SK-N-SH (cell line): ENCODE results near the gene SRP19. TPM values are rescaled to one million over a fixed set of nuclear protein-coding genes. Genes with fewer than 3 reads are reported as not detected.

Experiments used
- CTCF ChIA-PET: fragments of 300-600, 350-600 bp; formaldehyde crosslinking; extraction: SDS; loops from one replicate; lab custom pipeline; 2021; lab: Yijun Ruan, JAX
- POLR2A ChIA-PET: fragments of 350-600 bp; sonication (Branson Sonifier 250); formaldehyde crosslinking; extraction: SDS; loops from one replicate; lab custom pipeline; 2020; ENCODE audit warnings: antibody characterized with exemption, inconsistent platforms; lab: Yijun Ruan, JAX
- DNase-seq: peaks from one replicate; pipeline ENCODE4 v3.0.0; 2012
- H2AFZ ChIP-seq: fragments of 200-600 bp; sonication (generic); 2 replicates; pipeline ENCODE4 v1.8.1; 2016; ENCODE audit warnings: antibody characterized with exemption, mild to moderate bottlenecking, low read depth
- H3F3A ChIP-seq: fragments of 200-600 bp; sonication (generic); replicated peaks from 2 replicates; pipeline ENCODE3; 2016; ENCODE audit warnings: antibody characterized with exemption, mild to moderate bottlenecking; ENCODE audit not compliant: insufficient read depth
- H3K27ac ChIP-seq, 2 experiments: fragments of 200-500 bp in 1 of 2; fragments of 200-600 bp in 1 of 2; sonication (Bioruptor generic) in 1 of 2; sonication (generic), shearing (Covaris generic) in 1 of 2; 2 replicates each; pipeline versions ENCODE4 v1.5.1 to v1.6.1; 2014 to 2016; ENCODE audit warnings: low read depth in 2 of 2, inconsistent platforms in 1 of 2, low read length in 1 of 2, mild to moderate bottlenecking in 1 of 2, mixed read lengths in 1 of 2
- H3K27me3 ChIP-seq: fragments of 200-600 bp; sonication (generic), shearing (Covaris generic); 2 replicates; pipeline ENCODE4 v1.6.1; 2016; ENCODE audit warnings: mixed run types; ENCODE audit not compliant: insufficient read depth
- H3K36me3 ChIP-seq, 2 experiments: fragments of 200-500 bp in 1 of 2; fragments of 200-600 bp in 1 of 2; sonication (Bioruptor generic) in 1 of 2; sonication (generic) in 1 of 2; replicated peaks in 1 of 2; 2 replicates each; pipeline versions ENCODE3 to v1.5.1; 2014 to 2016; ENCODE audit warnings: low read length in 1 of 2, mild to moderate bottlenecking in 1 of 2; ENCODE audit not compliant: insufficient read depth in 2 of 2, control insufficient read depth in 1 of 2
- H3K4me1 ChIP-seq, 2 experiments: fragments of 200-500 bp in 1 of 2; fragments of 200-600 bp in 1 of 2; sonication (Bioruptor generic) in 1 of 2; sonication (generic), shearing (Covaris generic) in 1 of 2; 2 replicates each; pipeline versions ENCODE4 v1.5.1 to v1.6.1; 2014 to 2016; ENCODE audit warnings: low read depth in 1 of 2, low read length in 1 of 2, mixed run types in 1 of 2; ENCODE audit not compliant: insufficient read depth in 2 of 2, control insufficient read depth in 1 of 2
- H3K4me2 ChIP-seq: fragments of 200-600 bp; sonication (generic), shearing (Covaris generic); 2 replicates; pipeline ENCODE4 v1.6.1; 2017; ENCODE audit warnings: mixed run types
- H3K4me3 ChIP-seq, 2 experiments: fragments of 200-500 bp in 1 of 2; fragments of 200-600 bp in 1 of 2; sonication (Bioruptor generic) in 1 of 2; sonication (generic), shearing (Covaris generic) in 1 of 2; 2 replicates each; pipeline versions ENCODE4 v1.5.1 to v1.8.1; 2014 to 2016; ENCODE audit warnings: low read depth in 2 of 2, inconsistent platforms in 1 of 2, low read length in 1 of 2, mild to moderate bottlenecking in 1 of 2, mixed read lengths in 1 of 2, moderate library complexity in 1 of 2
- H3K79me2 ChIP-seq: fragments of 200-600 bp; sonication (generic); 2 replicates; pipeline ENCODE4 v1.8.1; 2017; ENCODE audit warnings: mild to moderate bottlenecking; ENCODE audit not compliant: insufficient read depth
- H3K9ac ChIP-seq: fragments of 200-600 bp; sonication (generic); 2 replicates; pipeline ENCODE4 v1.6.1; 2017; ENCODE audit warnings: mixed run types
- H3K9me2 ChIP-seq: fragments of 200-600 bp; sonication (generic); 2 replicates; pipeline ENCODE4 v1.6.1; 2017; ENCODE audit warnings: mixed run types
- H3K9me3 ChIP-seq: fragments of 200-600 bp; sonication (generic); 2 replicates; pipeline ENCODE4 v1.6.1; 2017; ENCODE audit warnings: mixed run types, mild to moderate bottlenecking, moderate library complexity
- H4K20me1 ChIP-seq: fragments of 200-600 bp; sonication (generic); 2 replicates; pipeline ENCODE4 v1.6.1; 2017; ENCODE audit warnings: mild to moderate bottlenecking, mixed run types; ENCODE audit not compliant: insufficient read depth
- ELF1 ChIP-seq: IDR thresholded peaks from 2 replicates; pipeline ENCODE4 v1.4.0; 2012
- EP300 ChIP-seq, 2 experiments: IDR thresholded peaks; 2 replicates each; pipeline versions ENCODE4 v1.4.0 to v1.6.1; 2012; ENCODE audit warnings: borderline replicate concordance in 1 of 2, low read depth in 1 of 2, low read length in 1 of 2
- FOSL2 ChIP-seq: IDR thresholded peaks from 2 replicates; pipeline ENCODE4 v1.4.0; 2012; ENCODE audit warnings: low read depth, mild to moderate bottlenecking, moderate library complexity, borderline replicate concordance
- FOXJ3 ChIP-seq: sonication (generic); formaldehyde crosslinking; IDR thresholded peaks from 2 replicates; pipeline ENCODE4 v1.5.1; 2020; ENCODE audit warnings: mild to moderate bottlenecking, missing genetic modification reagents
- MEF2A ChIP-seq: IDR thresholded peaks from 2 replicates; pipeline ENCODE4 v1.4.0; 2012; ENCODE audit warnings: low read depth, borderline replicate concordance
- POLR2AphosphoS5 ChIP-seq: IDR thresholded peaks from 2 replicates; pipeline ENCODE4 v1.6.1; 2012; ENCODE audit warnings: low read depth, low read length
- RCOR1 ChIP-seq: fragments of 150-350 bp; IDR thresholded peaks from 2 replicates; pipeline ENCODE4 v1.6.1; 2017; ENCODE audit warnings: antibody characterized with exemption, low read length
- SMC3 ChIP-seq: IDR thresholded peaks from 2 replicates; pipeline ENCODE4 v1.6.1; 2012; ENCODE audit warnings: low read depth, low read length, improper control_type of control experiment
- TAF1 ChIP-seq: IDR thresholded peaks from 2 replicates; pipeline ENCODE4 v1.6.1; 2012; ENCODE audit warnings: low read depth, mild to moderate bottlenecking, low read length, moderate library complexity, borderline replicate concordance
- TCF12 ChIP-seq: IDR thresholded peaks from 2 replicates; pipeline ENCODE4 v1.4.0; 2012
- WGBS: methylation state at CpG from one replicate; pipeline ENCODE4 v1.1.6; 2017; ENCODE audit warnings: low lambda C conversion rate; 5-methylcytosine and 5-hydroxymethylcytosine counted together
- polyA plus RNA-seq, 3 experiments: library from polyadenylated mRNA; depleted of rRNA; stranded (reverse); fragments of >200 nt; gene quantifications; 2 replicates each; pipeline ENCODE4 v1.2.3, GENCODE V29; 2012
- TF ChIP-seq, protein P1 (sequence below): IDR thresholded peaks from 2 replicates; pipeline ENCODE4 v1.4.0; 2012; ENCODE audit warnings: low read depth, borderline replicate concordance
- TF ChIP-seq, protein P2 (sequence below): IDR thresholded peaks from 2 replicates; pipeline ENCODE4 v1.4.0; 2012; ENCODE audit warnings: low read depth
- TF ChIP-seq, protein P3 (sequence below): fragments of 200-600 bp; sonication (generic); IDR thresholded peaks from 2 replicates; pipeline ENCODE4 v1.6.1; 2017; ENCODE audit warnings: antibody characterized with exemption, mild to moderate bottlenecking, moderate library complexity

The SRP19 gene
- polyA plus RNA-seq, 1 of the 3 experiments (the other 2 are of a cell fraction), result 46.4 TPM

DNA sequence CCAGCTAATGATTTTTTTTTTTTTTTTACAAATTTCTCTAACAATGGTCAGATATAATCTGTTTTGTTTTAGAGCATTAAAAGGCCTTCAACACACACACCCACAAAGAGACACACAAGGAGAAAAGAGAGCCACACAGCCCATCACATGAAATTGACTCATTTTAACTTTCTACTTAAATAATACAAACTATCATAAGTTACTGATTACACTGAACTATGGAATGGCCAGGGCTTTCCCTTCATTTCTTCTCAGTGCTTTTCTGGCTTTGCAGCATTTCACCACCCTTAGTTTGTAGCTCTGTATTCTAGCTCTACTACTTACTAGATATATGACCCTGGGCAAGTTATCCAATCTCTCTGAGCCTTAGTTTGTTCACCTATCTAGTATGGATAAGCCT, 47.8 kb downstream of the SRP19 start:
- peaks cover 14% of the 10 kb centered on the region; the same call in 1 of the 2 replicates for H4K20me1 ChIP-seq
- no peak overlapping the region for H3K4me3 ChIP-seq
- H2AFZ ChIP-seq, result no peak overlapping the region
- peaks cover 40 to 49% of the 10 kb centered on the region in 2 experiments for H3K36me3 ChIP-seq
- DNase-seq, result no peak
- no peaks in the 10 kb centered on the region; the same call in 1 of the 2 replicates for H3K9me2 ChIP-seq
- CTCF ChIA-PET, result no interaction called here
- no peaks in the 10 kb centered on the region for H3K9me3 ChIP-seq
- H3K9ac ChIP-seq, result no peak overlapping the region
- H3F3A ChIP-seq, result no peaks in the 10 kb centered on the region
- POLR2A ChIA-PET, result no interaction called here
- H3K27me3 ChIP-seq, result no peaks in the 10 kb centered on the region
- TF ChIP-seq RCOR1, result no peak
- TF ChIP-seq FOSL2, result no peak
- TF ChIP-seq, protein P1, sequence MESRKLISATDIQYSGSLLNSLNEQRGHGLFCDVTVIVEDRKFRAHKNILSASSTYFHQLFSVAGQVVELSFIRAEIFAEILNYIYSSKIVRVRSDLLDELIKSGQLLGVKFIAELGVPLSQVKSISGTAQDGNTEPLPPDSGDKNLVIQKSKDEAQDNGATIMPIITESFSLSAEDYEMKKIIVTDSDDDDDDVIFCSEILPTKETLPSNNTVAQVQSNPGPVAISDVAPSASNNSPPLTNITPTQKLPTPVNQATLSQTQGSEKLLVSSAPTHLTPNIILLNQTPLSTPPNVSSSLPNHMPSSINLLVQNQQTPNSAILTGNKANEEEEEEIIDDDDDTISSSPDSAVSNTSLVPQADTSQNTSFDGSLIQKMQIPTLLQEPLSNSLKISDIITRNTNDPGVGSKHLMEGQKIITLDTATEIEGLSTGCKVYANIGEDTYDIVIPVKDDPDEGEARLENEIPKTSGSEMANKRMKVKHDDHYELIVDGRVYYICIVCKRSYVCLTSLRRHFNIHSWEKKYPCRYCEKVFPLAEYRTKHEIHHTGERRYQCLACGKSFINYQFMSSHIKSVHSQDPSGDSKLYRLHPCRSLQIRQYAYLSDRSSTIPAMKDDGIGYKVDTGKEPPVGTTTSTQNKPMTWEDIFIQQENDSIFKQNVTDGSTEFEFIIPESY, result no peak
- TF ChIP-seq SMC3, result no peak
- TF ChIP-seq, protein P2, sequence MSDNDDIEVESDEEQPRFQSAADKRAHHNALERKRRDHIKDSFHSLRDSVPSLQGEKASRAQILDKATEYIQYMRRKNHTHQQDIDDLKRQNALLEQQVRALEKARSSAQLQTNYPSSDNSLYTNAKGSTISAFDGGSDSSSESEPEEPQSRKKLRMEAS, result no peak
- TF ChIP-seq, all 33 proteins: peak for 0
- peaks cover 75% of the 10 kb centered on the region for H3K79me2 ChIP-seq
- H3K27ac ChIP-seq, result no peak overlapping the region
- no peaks in the 10 kb centered on the region; a peak in 2 of 4 replicates for H3K4me1 ChIP-seq
- no peak overlapping the region for H3K4me2 ChIP-seq

DNA sequence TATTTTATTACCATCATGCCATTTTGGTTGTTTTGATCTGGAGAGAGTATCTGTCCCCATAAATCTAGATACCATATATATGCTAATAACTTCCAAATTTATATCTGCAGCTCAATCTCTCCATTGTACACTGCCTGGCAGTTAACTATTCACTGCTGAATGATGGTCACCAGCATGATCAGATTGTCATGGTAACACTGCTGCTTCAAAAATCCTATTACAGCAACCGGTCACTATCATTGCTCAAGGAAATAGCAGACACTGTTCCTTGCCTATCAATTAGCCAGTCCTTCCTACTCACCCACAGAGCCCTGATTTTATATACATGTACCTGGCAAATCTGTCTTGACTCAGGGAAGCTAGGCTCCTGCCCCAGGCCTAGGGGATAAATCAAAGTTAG, 49.4 kb downstream of the SRP19 start:
- ChIA-PET POLR2A (no interaction called here), CTCF (no interaction called here)
- no peak for DNase-seq
- Histone ChIP-seq H3K4me2 (no peak overlapping the region), H3K4me1 (peaks cover 0 to 11% of the 10 kb centered on the region in 2 experiments; a peak in 3 of 4 replicates), H3K9me2 (no peaks in the 10 kb centered on the region; the same call in 1 of the 2 replicates), H3F3A (peaks cover 11% of the 10 kb centered on the region), H3K9me3 (no peaks in the 10 kb centered on the region), H3K4me3 (no peak overlapping the region), H3K36me3 (peaks cover 46 to 48% of the 10 kb centered on the region in 2 experiments), H3K27me3 (no peaks in the 10 kb centered on the region)
- WGBS, result 60% methylated on average over 1 of the region's 1 CpG
- no peak for TF ChIP-seq ELF1
- no peak for TF ChIP-seq MEF2A
- TF ChIP-seq FOSL2, result no peak
- TF ChIP-seq FOXJ3 (CRISPR knock-in tag), result no peak
- TF ChIP-seq, protein P3, sequence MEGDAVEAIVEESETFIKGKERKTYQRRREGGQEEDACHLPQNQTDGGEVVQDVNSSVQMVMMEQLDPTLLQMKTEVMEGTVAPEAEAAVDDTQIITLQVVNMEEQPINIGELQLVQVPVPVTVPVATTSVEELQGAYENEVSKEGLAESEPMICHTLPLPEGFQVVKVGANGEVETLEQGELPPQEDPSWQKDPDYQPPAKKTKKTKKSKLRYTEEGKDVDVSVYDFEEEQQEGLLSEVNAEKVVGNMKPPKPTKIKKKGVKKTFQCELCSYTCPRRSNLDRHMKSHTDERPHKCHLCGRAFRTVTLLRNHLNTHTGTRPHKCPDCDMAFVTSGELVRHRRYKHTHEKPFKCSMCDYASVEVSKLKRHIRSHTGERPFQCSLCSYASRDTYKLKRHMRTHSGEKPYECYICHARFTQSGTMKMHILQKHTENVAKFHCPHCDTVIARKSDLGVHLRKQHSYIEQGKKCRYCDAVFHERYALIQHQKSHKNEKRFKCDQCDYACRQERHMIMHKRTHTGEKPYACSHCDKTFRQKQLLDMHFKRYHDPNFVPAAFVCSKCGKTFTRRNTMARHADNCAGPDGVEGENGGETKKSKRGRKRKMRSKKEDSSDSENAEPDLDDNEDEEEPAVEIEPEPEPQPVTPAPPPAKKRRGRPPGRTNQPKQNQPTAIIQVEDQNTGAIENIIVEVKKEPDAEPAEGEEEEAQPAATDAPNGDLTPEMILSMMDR, result no peak
- TF ChIP-seq TCF12, result no peak
- no peak for TF ChIP-seq POLR2AphosphoS5
- TF ChIP-seq, protein P2, result no peak
- no peak for TF ChIP-seq TAF1
- TF ChIP-seq EP300 (IDR thresholded peaks at IDR 0.05; ENCODE audit: borderline replicate concordance in 1 of 2, low read depth in 1 of 2, low read length in 1 of 2), result no peak
- TF ChIP-seq, all 33 proteins: peak for 0
- Histone ChIP-seq H3K9ac (no peak overlapping the region), H2AFZ (no peak overlapping the region), H3K27ac (no peak overlapping the region), H3K79me2 (peaks cover 72% of the 10 kb centered on the region), H4K20me1 (peaks cover 6% of the 10 kb centered on the region; the same call in 1 of the 2 replicates)
